Testis (tissue), 2 donors: ENCODE results near the gene BCL2L1.

Source experiments
- POLR2A ChIP-seq: fragments of 450-650 bp; IDR thresholded peaks from one replicate; pipeline ENCODE4 v1.6.1; 2017; ENCODE audit warnings: antibody characterized with exemption, mild to moderate bottlenecking, moderate library complexity
- TF ChIP-seq, protein P1 (sequence below), 3 experiments: fragments of 450-650 bp in 2 of 3; fragments of 200-600 bp in 1 of 3; sonication (generic) in 1 of 3; IDR thresholded peaks; one replicate each; pipeline ENCODE4 v1.5.1; 2016 to 2019; ENCODE audit warnings: antibody characterized with exemption in 3 of 3, mild to moderate bottlenecking in 2 of 3, moderate library complexity in 1 of 3

DNA sequence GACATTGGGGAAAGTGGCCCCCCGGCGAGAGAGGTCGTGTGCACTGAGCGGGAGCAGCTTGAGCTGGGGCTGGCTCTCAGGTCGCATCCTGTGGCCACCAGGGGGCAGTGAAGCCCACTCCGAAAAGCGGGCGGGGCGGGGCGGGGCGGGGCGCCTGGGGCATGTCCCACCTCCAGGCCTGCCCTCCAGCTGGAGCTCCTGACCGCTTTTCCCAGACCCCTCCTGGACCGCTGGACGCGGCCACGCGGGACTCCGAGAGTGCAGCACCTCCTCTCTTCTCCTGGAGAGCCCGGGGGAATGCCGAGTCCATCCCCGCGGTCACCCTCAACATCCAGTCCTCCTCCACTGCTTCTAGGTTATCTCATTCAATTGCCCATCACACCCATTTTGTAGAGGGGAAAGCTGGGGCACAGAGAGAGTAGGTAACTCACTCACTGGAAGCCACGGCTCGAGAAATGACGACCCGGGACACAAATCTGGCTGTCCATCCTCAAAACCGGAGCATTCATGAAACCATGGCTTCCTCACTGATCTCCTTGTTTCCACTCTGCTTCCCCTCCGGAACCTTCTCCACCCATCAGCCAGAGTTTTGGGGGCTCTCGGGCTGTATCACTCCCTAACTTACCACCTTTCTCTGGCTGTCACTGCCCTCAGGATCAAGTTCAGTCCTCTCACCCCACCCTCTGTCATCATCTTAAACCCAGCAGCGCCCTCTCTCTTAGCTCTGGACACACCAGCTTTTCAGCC lies 60.9 kb downstream of the BCL2L1 start:
- no peak for TF ChIP-seq POLR2A
- TF ChIP-seq, protein P1, sequence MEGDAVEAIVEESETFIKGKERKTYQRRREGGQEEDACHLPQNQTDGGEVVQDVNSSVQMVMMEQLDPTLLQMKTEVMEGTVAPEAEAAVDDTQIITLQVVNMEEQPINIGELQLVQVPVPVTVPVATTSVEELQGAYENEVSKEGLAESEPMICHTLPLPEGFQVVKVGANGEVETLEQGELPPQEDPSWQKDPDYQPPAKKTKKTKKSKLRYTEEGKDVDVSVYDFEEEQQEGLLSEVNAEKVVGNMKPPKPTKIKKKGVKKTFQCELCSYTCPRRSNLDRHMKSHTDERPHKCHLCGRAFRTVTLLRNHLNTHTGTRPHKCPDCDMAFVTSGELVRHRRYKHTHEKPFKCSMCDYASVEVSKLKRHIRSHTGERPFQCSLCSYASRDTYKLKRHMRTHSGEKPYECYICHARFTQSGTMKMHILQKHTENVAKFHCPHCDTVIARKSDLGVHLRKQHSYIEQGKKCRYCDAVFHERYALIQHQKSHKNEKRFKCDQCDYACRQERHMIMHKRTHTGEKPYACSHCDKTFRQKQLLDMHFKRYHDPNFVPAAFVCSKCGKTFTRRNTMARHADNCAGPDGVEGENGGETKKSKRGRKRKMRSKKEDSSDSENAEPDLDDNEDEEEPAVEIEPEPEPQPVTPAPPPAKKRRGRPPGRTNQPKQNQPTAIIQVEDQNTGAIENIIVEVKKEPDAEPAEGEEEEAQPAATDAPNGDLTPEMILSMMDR (IDR thresholded peaks at IDR 0.05), result peak; percentile 56 to 93 (median 83)
